PC-3 (cell line): ENCODE results near the gene ESR2. TPM values are rescaled to one million over a fixed set of nuclear protein-coding genes. Genes with fewer than 3 reads are reported as not detected.

Experiments used
- ATAC-seq: fragments of 200-7000 bp; cut with Tn5 transposase; 2 replicates; pipeline ENCODE4 v1.9.1; 2020; ENCODE audit warnings: mild to moderate bottlenecking, moderate library complexity
- BruUV-seq: library from RNA; stranded (reverse); fragments of 400-500 nt; replicated peaks from 2 replicates; lab custom pipeline; 2021; lab: Mats Ljungman, UMichigan
- CTCF ChIA-PET: fragments of 300-600 bp; sonication (Branson Sonifier 250); formaldehyde crosslinking; loops from one replicate; lab custom pipeline; 2022; ENCODE audit warnings: antibody characterized with exemption; lab: Charles Lee
- POLR2A ChIA-PET: fragments of 300-600 bp; sonication (Branson Sonifier 250); formaldehyde crosslinking; loops from one replicate; lab custom pipeline; 2022; ENCODE audit warnings: antibody characterized with exemption; ENCODE audit not compliant: unreplicated experiment; lab: Charles Lee
- DNase-seq: peaks from one replicate; pipeline ENCODE4 v3.0.0-alpha.2; 2015
- H2AFZ ChIP-seq: fragments of 300-600 bp; sonication (generic); 2 replicates; pipeline ENCODE4 v1.6.0; 2016; ENCODE audit warnings: antibody characterized with exemption, low read length
- H3F3A ChIP-seq: fragments of 300-600 bp; sonication (generic); one replicate; pipeline ENCODE4 v1.6.0; 2017; ENCODE audit warnings: antibody characterized with exemption, low read length, control low read depth, mild to moderate bottlenecking; ENCODE audit not compliant: unreplicated experiment
- H3K27ac ChIP-seq: fragments of 300-600 bp; sonication (generic); 2 replicates; pipeline ENCODE4 v1.5.1; 2016; ENCODE audit warnings: mild to moderate bottlenecking, low read length
- H3K27me3 ChIP-seq: fragments of 300-600 bp; sonication (generic); 2 replicates; pipeline ENCODE4 v1.6.1; 2016; ENCODE audit warnings: low read length, mixed read lengths
- H3K36me3 ChIP-seq: fragments of 300-600 bp; sonication (generic); 2 replicates; pipeline ENCODE4 v1.6.1; 2016; ENCODE audit warnings: low read depth, mixed run types, low read length, mixed read lengths
- H3K4me1 ChIP-seq: fragments of 300-600 bp; sonication (generic); 2 replicates; pipeline ENCODE4 v1.5.1; 2016; ENCODE audit warnings: low read length; ENCODE audit not compliant: insufficient read depth
- H3K4me2 ChIP-seq: fragments of 300-600 bp; sonication (generic); 2 replicates; pipeline ENCODE4 v1.6.0; 2016; ENCODE audit warnings: low read length
- H3K4me3 ChIP-seq: fragments of 300-600 bp; sonication (generic); 2 replicates; pipeline ENCODE4 v1.5.1; 2016; ENCODE audit warnings: mild to moderate bottlenecking, low read length, mixed read lengths
- H3K79me2 ChIP-seq: fragments of 300-600 bp; sonication (generic); 2 replicates; pipeline ENCODE4 v1.6.1; 2017; ENCODE audit warnings: low read length, mixed read lengths
- H3K9ac ChIP-seq: fragments of 300-600 bp; sonication (generic); 2 replicates; pipeline ENCODE4 v1.6.0; 2016; ENCODE audit warnings: mild to moderate bottlenecking, low read length
- H3K9me2 ChIP-seq: fragments of 300-600 bp; sonication (generic); replicated peaks from 2 replicates; pipeline ENCODE4 v1.6.1; 2016; ENCODE audit warnings: mixed run types, low read length, mixed read lengths
- H3K9me3 ChIP-seq: fragments of 300-600 bp; sonication (generic); 2 replicates; pipeline ENCODE4 v1.6.1; 2016; ENCODE audit warnings: low read length, mixed read lengths
- H4K20me1 ChIP-seq: fragments of 300-600 bp; sonication (generic); 2 replicates; pipeline ENCODE4 v1.6.1; 2016; ENCODE audit warnings: low read length, mixed read lengths
- CTCF ChIP-seq: fragments of 300-600 bp; sonication (generic); conservative IDR thresholded peaks from 2 replicates; pipeline ENCODE4 v1.5.1; 2017; ENCODE audit warnings: antibody characterized with exemption, low read depth, mild to moderate bottlenecking, low read length
- EZH2 ChIP-seq: fragments of 300-600 bp; sonication (generic); IDR thresholded peaks from one replicate; pipeline ENCODE4 v1.6.1; 2017; ENCODE audit warnings: antibody characterized with exemption, mild to moderate bottlenecking, low read length; ENCODE audit not compliant: unreplicated experiment
- EZH2phosphoT487 ChIP-seq: fragments of 300-600 bp; sonication (generic); IDR thresholded peaks from 2 replicates; pipeline ENCODE4 v1.6.1; 2018; ENCODE audit warnings: mild to moderate bottlenecking, antibody characterized with exemption, low read length, borderline replicate concordance
- intact Hi-C: fragments of 100-400 bp; cut with micrococcal nuclease; formaldehyde crosslinking; loops from 2 replicates; pipeline ENCODE4 v1.9.0; 2023
- microRNA-seq: library from miRNA; unstranded; fragments of <30 nt; microRNA quantifications from one replicate; pipeline ENCODE4 v1.1.0, GENCODE V29; 2020; ENCODE audit not compliant: unreplicated experiment
- total RNA-seq: library from RNA; depleted of rRNA; stranded (reverse); fragments of >200 nt; gene quantifications from 2 replicates; pipeline ENCODE4 v1.2.3, GENCODE V29; 2014; rRNA removed

The ESR2 gene
- total RNA-seq, 1 experiment from 2014 or later = 0.18 TPM

- H3K36me3 ChIP-seq = no peaks in the 10 kb centered on the region
- H3K4me3 ChIP-seq = no peak overlapping the region
- POLR2A ChIA-PET = no interaction called here
- no peaks in the 10 kb centered on the region for H3K4me1 ChIP-seq
- CTCF ChIA-PET = no interaction called here
- no peak overlapping the region for H3K9ac ChIP-seq
- DNase-seq (no peak), ATAC-seq (no peak)
- no peak overlapping the region for H3K27ac ChIP-seq
- no TSS peak for BruUV-seq
- H4K20me1 ChIP-seq = no peaks in the 10 kb centered on the region
- TF ChIP-seq EZH2phosphoT487 = no peak
- no peak for TF ChIP-seq EZH2
- TF ChIP-seq CTCF = no peak
- no peaks in the 10 kb centered on the region for H3K9me2 ChIP-seq
- H3K4me2 ChIP-seq = no peak overlapping the region
- H3K9me3 ChIP-seq = no peaks in the 10 kb centered on the region
- intact Hi-C loops = no loop called here
- no peak overlapping the region for H2AFZ ChIP-seq
- no peaks in the 10 kb centered on the region for H3K27me3 ChIP-seq
- H3K79me2 ChIP-seq = no peaks in the 10 kb centered on the region
- H3F3A ChIP-seq = no peaks in the 10 kb centered on the region
Measured at GRCh38 chr14:64035143-64035542, 259.0 kb downstream of the ESR2 start.

Small RNA genes within 50 kb of the gene (microRNA-seq; reads per million reads assigned to microRNA genes)
- gene MIR548H1 = not detected

Other genes with a start within 250 kb of the ESR2 start
- 89.3 and 103 TPM in 2 replicates for gene MTHFD1, start 94.0 kb upstream of the ESR2 start, total RNA-seq
- gene AKAP5, start 171.1 kb upstream of the ESR2 start, total RNA-seq = 0.58 and 0.86 TPM in 2 replicates
- gene ZBTB25, start 209.5 kb upstream of the ESR2 start, total RNA-seq = 4.0 and 10.7 TPM in 2 replicates
- gene ZBTB1, start 210.4 kb upstream of the ESR2 start, total RNA-seq = 23.6 and 26.0 TPM in 2 replicates
- gene HSPA2, start 246.4 kb upstream of the ESR2 start, total RNA-seq = 15.7 and 16.5 TPM in 2 replicates